Kidney epithelial cell (primary cell): ENCODE data around the gene MOCS3. TPM values are rescaled to one million over a fixed set of nuclear protein-coding genes. Genes with fewer than 3 reads are reported as not detected.

ENCODE experiments used
- DNase-seq: peaks from one replicate; pipeline ENCODE4 v3.0.0-alpha.2; 2010; ENCODE audit warnings: low read depth
- H3K27me3 ChIP-seq: 2 replicates; pipeline ENCODE4 v1.6.0; 2011; ENCODE audit warnings: low read length; ENCODE audit not compliant: control insufficient read depth, insufficient read depth
- H3K36me3 ChIP-seq: 2 replicates; pipeline ENCODE4 v1.5.1; 2011; ENCODE audit warnings: low read length; ENCODE audit not compliant: control insufficient read depth, insufficient read depth
- H3K4me3 ChIP-seq: 2 replicates; pipeline ENCODE4 v1.5.1; 2011; ENCODE audit warnings: low read depth, mild to moderate bottlenecking, control low read depth, low read length
- total RNA-seq: library from RNA; depleted of rRNA; stranded (reverse); fragments of >200 nt; gene quantifications from 2 replicates; pipeline ENCODE4 v1.2.3, GENCODE V29; 2015
- TF ChIP-seq, protein P1 (sequence below): IDR thresholded peaks from 2 replicates; pipeline ENCODE4 v1.5.1; 2011; ENCODE audit warnings: mild to moderate bottlenecking, moderate library complexity, low read length, control low read depth, inconsistent platforms; ENCODE audit not compliant: insufficient read depth, poor library complexity, severe bottlenecking

Gene MOCS3
- total RNA-seq, 1 donor from 2014 or later: 10.0 TPM

GRCh38 chr20:50930139-50930975 is 28.3 kb upstream of the MOCS3 start:
- TF ChIP-seq, protein P1, sequence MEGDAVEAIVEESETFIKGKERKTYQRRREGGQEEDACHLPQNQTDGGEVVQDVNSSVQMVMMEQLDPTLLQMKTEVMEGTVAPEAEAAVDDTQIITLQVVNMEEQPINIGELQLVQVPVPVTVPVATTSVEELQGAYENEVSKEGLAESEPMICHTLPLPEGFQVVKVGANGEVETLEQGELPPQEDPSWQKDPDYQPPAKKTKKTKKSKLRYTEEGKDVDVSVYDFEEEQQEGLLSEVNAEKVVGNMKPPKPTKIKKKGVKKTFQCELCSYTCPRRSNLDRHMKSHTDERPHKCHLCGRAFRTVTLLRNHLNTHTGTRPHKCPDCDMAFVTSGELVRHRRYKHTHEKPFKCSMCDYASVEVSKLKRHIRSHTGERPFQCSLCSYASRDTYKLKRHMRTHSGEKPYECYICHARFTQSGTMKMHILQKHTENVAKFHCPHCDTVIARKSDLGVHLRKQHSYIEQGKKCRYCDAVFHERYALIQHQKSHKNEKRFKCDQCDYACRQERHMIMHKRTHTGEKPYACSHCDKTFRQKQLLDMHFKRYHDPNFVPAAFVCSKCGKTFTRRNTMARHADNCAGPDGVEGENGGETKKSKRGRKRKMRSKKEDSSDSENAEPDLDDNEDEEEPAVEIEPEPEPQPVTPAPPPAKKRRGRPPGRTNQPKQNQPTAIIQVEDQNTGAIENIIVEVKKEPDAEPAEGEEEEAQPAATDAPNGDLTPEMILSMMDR: no peak
- peaks cover 1% of the 10 kb centered on the region for H3K36me3 ChIP-seq
- DNase-seq: no peak

GRCh38 chr20:50930976-50931305 is 27.7 kb upstream of the MOCS3 start:
- TF ChIP-seq, protein P1: no peak

More at GRCh38 chr20:50930139-50930975, 28.3 kb upstream of the MOCS3 start:
- peak overlapping the region; percentile 95 for H3K4me3 ChIP-seq
- no peaks in the 10 kb centered on the region for H3K27me3 ChIP-seq

DNA sequence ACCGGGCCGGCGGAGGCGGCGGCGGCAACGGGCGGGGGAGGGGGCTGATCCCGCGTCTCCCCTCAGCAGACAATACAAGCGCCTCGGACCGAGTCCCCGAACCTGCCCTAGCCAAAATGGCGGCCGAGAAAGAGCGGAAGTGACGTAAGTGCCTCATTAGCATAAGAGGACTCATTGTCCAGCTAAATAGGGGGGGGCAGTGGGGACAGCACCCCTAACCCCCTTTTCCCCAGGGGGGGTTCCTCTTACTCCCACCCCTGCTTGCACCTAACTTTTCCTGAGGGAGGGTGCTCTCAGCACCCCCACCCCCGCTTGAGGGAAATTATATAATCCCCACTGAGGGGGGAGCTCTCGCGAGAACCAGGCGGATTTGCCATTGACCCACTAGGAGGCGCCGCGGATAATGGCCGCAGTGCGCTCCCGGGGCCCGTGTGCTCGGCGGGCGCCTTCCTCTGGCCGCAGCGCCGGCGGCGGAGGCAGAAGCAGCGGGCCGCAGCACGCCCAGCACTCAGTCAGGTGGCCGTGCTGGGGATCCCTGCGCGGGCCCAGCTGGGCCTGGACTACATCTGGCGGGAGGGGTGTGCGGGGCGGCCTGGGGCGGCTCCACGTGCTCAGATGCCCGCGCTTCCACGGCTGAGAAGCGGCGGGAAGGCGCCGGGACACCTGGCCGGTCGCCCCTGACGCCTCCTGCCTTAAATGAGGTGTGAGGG is 27.2 kb upstream of the MOCS3 start, which contains the start of gene ADNP:
ADNP (minus strand) TSS at position 132 of the 710 bp plus-strand sequence. CDS start 27,441 bp downstream, outside the sequence.
- TF ChIP-seq, protein P1: peak; percentile 61
- no peaks in the 10 kb centered on the region for H3K27me3 ChIP-seq
- H3K36me3 ChIP-seq: no peaks in the 10 kb centered on the region
- H3K4me3 ChIP-seq: peak within 1 kb of the TSS; percentile 95
- DNase-seq: peak; percentile 47

More at GRCh38 chr20:50930976-50931305, 27.7 kb upstream of the MOCS3 start:
- no peaks in the 10 kb centered on the region for H3K36me3 ChIP-seq
- peak overlapping the region; percentile 95 for H3K4me3 ChIP-seq
- no peaks in the 10 kb centered on the region for H3K27me3 ChIP-seq
- no peak for DNase-seq

GRCh38 chr20:50932016-50932485 is 26.6 kb upstream of the MOCS3 start:
- TF ChIP-seq, protein P1: no peak
- DNase-seq: no peak
- H3K36me3 ChIP-seq: no peaks in the 10 kb centered on the region
- no peaks in the 10 kb centered on the region for H3K27me3 ChIP-seq
- peak overlapping the region; percentile 95 for H3K4me3 ChIP-seq

- Histone ChIP-seq H3K27me3 (no peaks in the 10 kb centered on the region), H3K4me3 (no peak overlapping the region), H3K36me3 (peaks cover 1% of the 10 kb centered on the region)
- no peak for DNase-seq
- TF ChIP-seq, protein P1: no peak
These were observed 25.8 kb upstream of the MOCS3 start for GRCh38 chr20:50932691-50933280.
